ENCODE measurements around the gene PCDHGA11.
"Not testable (repeated sequence)": the region's sequence is repeated elsewhere in the genome, so short reads cannot be mapped to it uniquely, and the experiment has no call there.

Gene PCDHGA11

GRCh38 chr5:141409598-141410306, 11.1 kb upstream of the PCDHGA11 start:
- no peak overlapping the region for H3K9ac ChIP-seq (ENCODE audit: low read length)
- H3K27me3 ChIP-seq (ENCODE audit: control insufficient read depth, insufficient read depth, low read length): peaks cover 23% of the 10 kb centered on the region
- no peaks in the 10 kb centered on the region for H3K36me3 ChIP-seq (ENCODE audit: control insufficient read depth, insufficient read depth, low read length)
- H3K9me3 ChIP-seq (ENCODE audit: control insufficient read depth, low read length): peaks cover 43% of the 10 kb centered on the region
- no peaks in the 10 kb centered on the region for H3K4me1 ChIP-seq (ENCODE audit: control insufficient read depth, insufficient read depth, low read length)
- no peak overlapping the region for H3K4me3 ChIP-seq (ENCODE audit: low read length)

- no peak overlapping the region for H3K9ac ChIP-seq (ENCODE audit: low read length)
- peaks cover 44% of the 10 kb centered on the region for H3K9me3 ChIP-seq (ENCODE audit: control insufficient read depth, low read length)
Measured at GRCh38 chr5:141411575-141411974, 9.3 kb upstream of the PCDHGA11 start.

GRCh38 chr5:141412854-141413539, 7.9 kb upstream of the PCDHGA11 start, which contains the start of gene PCDHGA10:
Gene PCDHGA10 (plus strand): TSS chr5:141412987. CDS start chr5:141413176, 189 bp downstream.
- no peaks in the 10 kb centered on the region for H3K4me1 ChIP-seq (ENCODE audit: control insufficient read depth, insufficient read depth, low read length)
- peaks cover 20% of the 10 kb centered on the region for H3K27me3 ChIP-seq (ENCODE audit: control insufficient read depth, insufficient read depth, low read length)
- H3K4me3 ChIP-seq (ENCODE audit: low read length): peak within 1 kb of the TSS; percentile 54
- no peaks in the 10 kb centered on the region for H3K36me3 ChIP-seq (ENCODE audit: control insufficient read depth, insufficient read depth, low read length)
- H3K9me3 ChIP-seq (ENCODE audit: control insufficient read depth, low read length): peaks cover 36% of the 10 kb centered on the region
- peak within 1 kb of the TSS; percentile 56 for H3K9ac ChIP-seq (ENCODE audit: low read length)

More at GRCh38 chr5:141411575-141411974, 9.3 kb upstream of the PCDHGA11 start:
- Histone ChIP-seq H3K4me3 (ENCODE audit: low read length) (no peak overlapping the region), H3K27me3 (ENCODE audit: control insufficient read depth, insufficient read depth, low read length) (peaks cover 23% of the 10 kb centered on the region), H3K36me3 (ENCODE audit: control insufficient read depth, insufficient read depth, low read length) (no peaks in the 10 kb centered on the region), H3K4me1 (ENCODE audit: control insufficient read depth, insufficient read depth, low read length) (no peaks in the 10 kb centered on the region)

- H3K4me1 ChIP-seq (ENCODE audit: control insufficient read depth, insufficient read depth, low read length): no peaks in the 10 kb centered on the region
- no peaks in the 10 kb centered on the region for H3K36me3 ChIP-seq (ENCODE audit: control insufficient read depth, insufficient read depth, low read length)
- peak overlapping the region; percentile 56 for H3K9ac ChIP-seq (ENCODE audit: low read length)
- peaks cover 17% of the 10 kb centered on the region for H3K27me3 ChIP-seq (ENCODE audit: control insufficient read depth, insufficient read depth, low read length)
- peaks cover 41% of the 10 kb centered on the region for H3K9me3 ChIP-seq (ENCODE audit: control insufficient read depth, low read length)
- peak overlapping the region; percentile 54 for H3K4me3 ChIP-seq (ENCODE audit: low read length)
Measured at GRCh38 chr5:141413540-141414069, 7.2 kb upstream of the PCDHGA11 start.

GRCh38 chr5:141414548-141415274, 6.1 kb upstream of the PCDHGA11 start:
- H3K4me3 ChIP-seq (ENCODE audit: low read length); H3K36me3 ChIP-seq (ENCODE audit: control insufficient read depth, insufficient read depth, low read length); H3K4me1 ChIP-seq (ENCODE audit: control insufficient read depth, insufficient read depth, low read length); H3K9ac ChIP-seq (ENCODE audit: low read length): not testable (repeated sequence)
- H3K27me3 ChIP-seq (ENCODE audit: control insufficient read depth, insufficient read depth, low read length): peaks cover 12% of the 10 kb centered on the region
- H3K9me3 ChIP-seq (ENCODE audit: control insufficient read depth, low read length): peaks cover 42% of the 10 kb centered on the region

GRCh38 chr5:141415275-141415618, 5.6 kb upstream of the PCDHGA11 start:
- H3K27me3 ChIP-seq (ENCODE audit: control insufficient read depth, insufficient read depth, low read length); H3K4me3 ChIP-seq (ENCODE audit: low read length); H3K36me3 ChIP-seq (ENCODE audit: control insufficient read depth, insufficient read depth, low read length); H3K4me1 ChIP-seq (ENCODE audit: control insufficient read depth, insufficient read depth, low read length); H3K9ac ChIP-seq (ENCODE audit: low read length): not testable (repeated sequence)
- peaks cover 41% of the 10 kb centered on the region for H3K9me3 ChIP-seq (ENCODE audit: control insufficient read depth, low read length)

GRCh38 chr5:141417494-141418172, 3.2 kb upstream of the PCDHGA11 start, which contains the start of gene PCDHGB7:
Gene PCDHGB7 (plus strand): TSS chr5:141417677. CDS start chr5:141417860, 183 bp downstream.
- H3K4me3 ChIP-seq (ENCODE audit: low read length): peak within 1 kb of the TSS; percentile 10
- H3K9ac ChIP-seq (ENCODE audit: low read length); H3K36me3 ChIP-seq (ENCODE audit: control insufficient read depth, insufficient read depth, low read length); H3K4me1 ChIP-seq (ENCODE audit: control insufficient read depth, insufficient read depth, low read length): not testable (repeated sequence)
- peaks cover 61% of the 10 kb centered on the region for H3K9me3 ChIP-seq (ENCODE audit: control insufficient read depth, low read length)
- H3K27me3 ChIP-seq (ENCODE audit: control insufficient read depth, insufficient read depth, low read length): peaks cover 11% of the 10 kb centered on the region

GRCh38 chr5:141419074-141419880, 1.6 kb upstream of the PCDHGA11 start:
- no peak overlapping the region for H3K4me3 ChIP-seq (ENCODE audit: low read length)
- no peaks in the 10 kb centered on the region for H3K4me1 ChIP-seq (ENCODE audit: control insufficient read depth, insufficient read depth, low read length)
- no peaks in the 10 kb centered on the region for H3K36me3 ChIP-seq (ENCODE audit: control insufficient read depth, insufficient read depth, low read length)
- H3K9ac ChIP-seq (ENCODE audit: low read length): no peak overlapping the region
- H3K27me3 ChIP-seq (ENCODE audit: control insufficient read depth, insufficient read depth, low read length): peaks cover 13% of the 10 kb centered on the region
- peaks cover 52% of the 10 kb centered on the region for H3K9me3 ChIP-seq (ENCODE audit: control insufficient read depth, low read length)

- H3K36me3 ChIP-seq (ENCODE audit: control insufficient read depth, insufficient read depth, low read length): no peaks in the 10 kb centered on the region
- H3K4me3 ChIP-seq (ENCODE audit: low read length): no peak overlapping the region
- peaks cover 13% of the 10 kb centered on the region for H3K27me3 ChIP-seq (ENCODE audit: control insufficient read depth, insufficient read depth, low read length)
- H3K4me1 ChIP-seq (ENCODE audit: control insufficient read depth, insufficient read depth, low read length): no peaks in the 10 kb centered on the region
- no peak overlapping the region for H3K9ac ChIP-seq (ENCODE audit: low read length)
- peaks cover 46% of the 10 kb centered on the region for H3K9me3 ChIP-seq (ENCODE audit: control insufficient read depth, low read length)
Measured at GRCh38 chr5:141421489-141421855, 621 bp downstream of the PCDHGA11 start.

GRCh38 chr5:141422742-141423291, 2.0 kb downstream of the PCDHGA11 start:
- H3K27me3 ChIP-seq (ENCODE audit: control insufficient read depth, insufficient read depth, low read length): peaks cover 13% of the 10 kb centered on the region
- peaks cover 52% of the 10 kb centered on the region for H3K9me3 ChIP-seq (ENCODE audit: control insufficient read depth, low read length)
- no peak overlapping the region for H3K9ac ChIP-seq (ENCODE audit: low read length)
- H3K4me3 ChIP-seq (ENCODE audit: low read length): no peak overlapping the region
- H3K4me1 ChIP-seq (ENCODE audit: control insufficient read depth, insufficient read depth, low read length): no peaks in the 10 kb centered on the region
- no peaks in the 10 kb centered on the region for H3K36me3 ChIP-seq (ENCODE audit: control insufficient read depth, insufficient read depth, low read length)
